Measurements from ENCODE around the gene MCF2L2. TPM values are rescaled to one million over a fixed set of nuclear protein-coding genes. Genes with fewer than 3 reads are reported as not detected.

The MCF2L2 gene
- total RNA-seq, 1 experiment from 2014 or later = 3.4 TPM

DNA sequence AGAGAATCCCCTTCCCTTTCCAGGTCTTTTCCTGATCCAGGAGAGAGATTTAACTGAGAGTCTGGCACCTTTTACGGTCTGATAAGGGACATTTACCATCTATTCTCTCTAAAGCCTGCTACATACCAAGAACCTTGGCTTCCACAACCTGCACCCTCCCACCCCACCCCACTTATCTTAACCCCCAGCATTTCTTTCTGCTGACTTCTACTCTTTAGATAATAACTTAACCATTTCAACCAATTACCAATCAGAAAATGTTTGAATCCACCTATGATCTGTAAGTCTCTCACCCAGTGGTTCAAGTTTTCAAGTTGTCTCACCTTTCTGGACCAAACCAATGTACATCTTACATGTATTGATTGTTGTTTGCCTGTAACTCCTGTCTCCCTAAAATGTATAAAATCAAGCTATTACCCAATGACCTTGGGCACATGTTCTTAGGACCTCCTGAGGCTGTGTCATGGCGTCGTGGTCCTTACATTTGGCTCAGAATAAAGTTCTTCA lies 74.0 kb downstream of the MCF2L2 start:
- intact Hi-C loops (cut with micrococcal nuclease) = no loop called here
- ChIA-PET POLR2A (no interaction called here), CTCF (no interaction called here)
- Mint-ChIP-seq H3K4me1 (ENCODE audit: insufficient read depth, unreplicated experiment) (no peaks in the 10 kb centered on the region), H3K4me3 (ENCODE audit: unreplicated experiment) (no peak overlapping the region), H3K27me3 (ENCODE audit: insufficient read depth, unreplicated experiment) (no peaks in the 10 kb centered on the region), H3K9me3 (ENCODE audit: unreplicated experiment) (no peaks in the 10 kb centered on the region), H3K27ac (ENCODE audit: low read depth, unreplicated experiment) (no peak overlapping the region), H3K36me3 (ENCODE audit: insufficient read depth, unreplicated experiment) (peaks cover 6% of the 10 kb centered on the region)
- DNase-seq (ENCODE audit: unreplicated experiment) = no peak
- BruUV-seq (replicated peaks) = no TSS peak
- TF ChIP-seq, protein P1, sequence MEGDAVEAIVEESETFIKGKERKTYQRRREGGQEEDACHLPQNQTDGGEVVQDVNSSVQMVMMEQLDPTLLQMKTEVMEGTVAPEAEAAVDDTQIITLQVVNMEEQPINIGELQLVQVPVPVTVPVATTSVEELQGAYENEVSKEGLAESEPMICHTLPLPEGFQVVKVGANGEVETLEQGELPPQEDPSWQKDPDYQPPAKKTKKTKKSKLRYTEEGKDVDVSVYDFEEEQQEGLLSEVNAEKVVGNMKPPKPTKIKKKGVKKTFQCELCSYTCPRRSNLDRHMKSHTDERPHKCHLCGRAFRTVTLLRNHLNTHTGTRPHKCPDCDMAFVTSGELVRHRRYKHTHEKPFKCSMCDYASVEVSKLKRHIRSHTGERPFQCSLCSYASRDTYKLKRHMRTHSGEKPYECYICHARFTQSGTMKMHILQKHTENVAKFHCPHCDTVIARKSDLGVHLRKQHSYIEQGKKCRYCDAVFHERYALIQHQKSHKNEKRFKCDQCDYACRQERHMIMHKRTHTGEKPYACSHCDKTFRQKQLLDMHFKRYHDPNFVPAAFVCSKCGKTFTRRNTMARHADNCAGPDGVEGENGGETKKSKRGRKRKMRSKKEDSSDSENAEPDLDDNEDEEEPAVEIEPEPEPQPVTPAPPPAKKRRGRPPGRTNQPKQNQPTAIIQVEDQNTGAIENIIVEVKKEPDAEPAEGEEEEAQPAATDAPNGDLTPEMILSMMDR (IDR thresholded peaks at IDR 0.05; ENCODE audit: unreplicated experiment) = no peak

DNA sequence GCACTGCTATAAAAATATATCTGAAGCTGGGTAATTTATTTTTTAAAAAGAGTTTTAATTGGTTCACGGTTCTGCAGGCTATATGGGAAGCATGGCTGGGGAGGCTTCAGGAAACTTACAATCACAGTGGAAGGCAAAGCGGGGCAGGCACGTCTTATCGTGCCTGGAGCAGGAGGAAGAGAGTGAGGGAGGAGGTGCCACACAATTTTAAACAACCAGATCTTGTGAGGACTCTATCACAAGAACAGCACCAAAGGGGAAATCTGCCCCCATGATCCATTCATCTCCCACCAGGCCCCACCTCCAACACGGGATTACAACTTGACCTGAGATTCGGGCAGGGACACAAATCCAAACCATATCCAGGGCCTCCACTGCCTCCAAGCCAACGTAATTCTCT lies 75.0 kb downstream of the MCF2L2 start:
- Mint-ChIP-seq H3K4me1 (ENCODE audit: insufficient read depth, unreplicated experiment) (no peaks in the 10 kb centered on the region), H3K27me3 (ENCODE audit: insufficient read depth, unreplicated experiment) (no peaks in the 10 kb centered on the region), H3K4me3 (ENCODE audit: unreplicated experiment) (no peak overlapping the region), H3K36me3 (ENCODE audit: insufficient read depth, unreplicated experiment) (peaks cover 6% of the 10 kb centered on the region), H3K9me3 (ENCODE audit: unreplicated experiment) (no peaks in the 10 kb centered on the region), H3K27ac (ENCODE audit: low read depth, unreplicated experiment) (no peak overlapping the region)
- TF ChIP-seq, protein P1 (IDR thresholded peaks at IDR 0.05; ENCODE audit: unreplicated experiment) = no peak
- DNase-seq (ENCODE audit: unreplicated experiment) = no peak
- no TSS peak for BruUV-seq (replicated peaks)
- ChIA-PET POLR2A (interaction anchor here (0.6 to 1.2 kb wide), 2 partner anchors 16 to 101 kb away, joined by 3 to 4 read pairs; partner anchors contain the start of gene B3GNT5), CTCF (no interaction called here)
- intact Hi-C loops (cut with micrococcal nuclease) = no loop called here

GRCh38 chr3:183350164-183350563 lies 78.3 kb downstream of the MCF2L2 start:
- no peak overlapping the region for H3K4me3 Mint-ChIP-seq (ENCODE audit: unreplicated experiment)
- ChIA-PET POLR2A (interaction anchor here (0.6 to 1.2 kb wide), 2 partner anchors 13 to 20 kb away, joined by 3 read pairs; no protein-coding TSS in a partner anchor), CTCF (interaction anchor here (1.0 kb wide), 1 partner anchor 166 kb away, joined by 3 read pairs; no protein-coding TSS in a partner anchor)
- peaks cover 6% of the 10 kb centered on the region for H3K4me1 Mint-ChIP-seq (ENCODE audit: insufficient read depth, unreplicated experiment)
- DNase-seq (ENCODE audit: unreplicated experiment) = no peak
- no peak overlapping the region for H3K27ac Mint-ChIP-seq (ENCODE audit: low read depth, unreplicated experiment)
- TF ChIP-seq, protein P1 (IDR thresholded peaks at IDR 0.05; ENCODE audit: unreplicated experiment) = no peak
- H3K36me3 Mint-ChIP-seq (ENCODE audit: insufficient read depth, unreplicated experiment) = peaks cover 6% of the 10 kb centered on the region
- intact Hi-C loops (cut with micrococcal nuclease) = no loop called here
- no TSS peak for BruUV-seq (replicated peaks)
- H3K9me3 Mint-ChIP-seq (ENCODE audit: unreplicated experiment) = peaks cover 14% of the 10 kb centered on the region
- no peaks in the 10 kb centered on the region for H3K27me3 Mint-ChIP-seq (ENCODE audit: insufficient read depth, unreplicated experiment)

DNA sequence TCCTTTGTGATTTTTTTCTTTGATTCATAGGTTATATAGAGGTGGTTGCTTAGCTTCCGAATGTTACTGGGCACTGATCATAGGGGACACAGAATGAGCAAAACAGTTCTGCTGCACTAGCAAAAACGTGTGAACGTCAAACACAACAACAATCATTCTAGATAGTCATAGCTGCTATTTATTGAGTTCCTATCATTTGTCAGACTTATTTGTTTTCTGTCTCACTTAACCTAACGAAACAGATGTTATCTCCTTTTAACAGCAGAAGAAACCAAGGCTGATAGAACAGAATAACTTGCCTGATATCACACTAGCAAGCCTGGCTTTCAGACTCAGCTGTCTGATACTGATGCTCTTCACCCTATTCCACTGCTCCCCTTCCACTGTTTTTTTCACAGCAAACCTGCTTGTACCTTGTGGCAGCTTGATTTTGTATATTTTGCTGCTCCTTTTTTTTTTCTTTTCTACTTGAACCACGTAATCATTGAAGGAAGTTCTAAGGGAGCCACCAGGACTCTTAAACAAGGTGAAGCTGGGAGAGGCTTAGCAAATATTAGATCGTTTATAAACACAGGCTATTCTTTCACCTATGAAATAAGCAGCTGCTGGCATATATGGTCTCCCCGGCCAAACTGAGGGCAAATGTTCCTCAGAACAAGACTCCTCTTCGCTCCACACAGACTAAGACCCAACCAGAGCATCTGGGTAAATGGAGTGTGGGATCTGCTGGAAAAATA lies 78.8 kb downstream of the MCF2L2 start:
- TF ChIP-seq, protein P1 (IDR thresholded peaks at IDR 0.05; ENCODE audit: unreplicated experiment) = no peak
- peaks cover 6% of the 10 kb centered on the region for H3K4me1 Mint-ChIP-seq (ENCODE audit: insufficient read depth, unreplicated experiment)
- no peak for DNase-seq (ENCODE audit: unreplicated experiment)
- H3K27ac Mint-ChIP-seq (ENCODE audit: low read depth, unreplicated experiment) = peak overlapping the region; percentile 4
- no peaks in the 10 kb centered on the region for H3K27me3 Mint-ChIP-seq (ENCODE audit: insufficient read depth, unreplicated experiment)
- H3K36me3 Mint-ChIP-seq (ENCODE audit: insufficient read depth, unreplicated experiment) = peaks cover 6% of the 10 kb centered on the region
- BruUV-seq (replicated peaks) = no TSS peak
- H3K9me3 Mint-ChIP-seq (ENCODE audit: unreplicated experiment) = peaks cover 17% of the 10 kb centered on the region
- ChIA-PET CTCF (interaction anchor here (1.0 kb wide), 1 partner anchor 165 kb away, joined by 3 read pairs; no protein-coding TSS in a partner anchor), POLR2A (interaction anchor here (0.6 to 1.2 kb wide), 3 partner anchors 13 to 21 kb away, joined by 3 read pairs; no protein-coding TSS in a partner anchor)
- no peak overlapping the region for H3K4me3 Mint-ChIP-seq (ENCODE audit: unreplicated experiment)
- intact Hi-C loops (cut with micrococcal nuclease) = no loop called here
